ENCODE measurements around the gene NRXN3.
A peak's percentile ranks its signal among the peaks of the same experiment; 100 is the strongest.

NRXN3 gene

DNA sequence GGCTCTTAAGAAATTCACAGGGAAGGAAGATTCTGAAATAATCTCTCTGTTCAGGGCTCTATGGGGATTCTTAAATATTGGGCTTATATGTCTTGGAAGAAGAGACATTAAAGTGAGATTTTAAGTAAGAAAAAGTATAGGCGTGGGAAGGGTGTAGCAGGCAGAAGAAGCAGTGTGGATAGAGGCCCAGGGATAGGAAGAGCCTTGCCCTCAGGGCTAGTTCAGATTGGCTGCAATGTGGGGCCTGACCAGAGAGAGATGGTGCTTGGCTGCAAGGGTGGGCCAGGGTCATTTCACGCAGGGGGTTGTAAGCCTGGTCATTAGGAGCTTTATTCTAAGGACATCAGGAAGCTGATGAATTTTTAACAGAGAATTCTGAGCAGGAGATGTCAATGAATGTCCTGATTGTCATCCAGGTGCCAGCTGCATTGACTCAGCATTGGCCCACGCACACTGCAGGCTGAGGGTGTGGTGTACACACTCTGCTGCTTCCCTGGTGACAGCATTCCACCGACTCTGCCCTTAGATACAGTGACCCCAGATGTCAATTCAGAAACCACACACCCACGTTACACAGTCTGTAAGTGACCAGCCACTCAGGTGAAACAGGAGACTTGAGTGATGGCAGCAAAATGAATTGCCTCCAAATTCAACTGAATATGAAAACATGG is 582.5 kb downstream of the NRXN3 start:
- DNase-seq = no peak

GRCh38 chr14:78754059-78754458 is 583.9 kb downstream of the NRXN3 start:
- DNase-seq = no peak

GRCh38 chr14:78758333-78758732 is 588.2 kb downstream of the NRXN3 start:
- DNase-seq = peak; percentile 7

DNA sequence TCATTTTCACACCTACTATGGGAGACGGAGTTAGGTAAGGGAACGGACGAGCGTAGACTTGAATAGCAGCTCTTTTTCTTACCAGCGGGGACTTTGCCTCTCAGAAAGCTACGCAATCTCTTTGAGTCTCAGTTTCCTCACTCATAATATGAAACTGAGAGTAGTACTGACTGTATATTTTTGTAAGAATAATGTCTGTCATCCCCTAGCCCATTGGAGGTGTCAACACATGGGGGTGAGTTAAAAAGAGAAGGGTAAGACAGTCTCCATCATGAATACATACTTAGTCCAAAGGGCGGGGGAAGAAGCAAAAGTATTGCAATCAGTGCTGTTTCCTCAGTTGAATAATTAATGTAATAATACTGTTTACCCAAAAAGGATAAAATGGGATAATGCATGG is 592.2 kb downstream of the NRXN3 start:
- DNase-seq = no peak

- DNase-seq = no peak
Measured at GRCh38 chr14:78763746-78764145, 593.6 kb downstream of the NRXN3 start.

DNA sequence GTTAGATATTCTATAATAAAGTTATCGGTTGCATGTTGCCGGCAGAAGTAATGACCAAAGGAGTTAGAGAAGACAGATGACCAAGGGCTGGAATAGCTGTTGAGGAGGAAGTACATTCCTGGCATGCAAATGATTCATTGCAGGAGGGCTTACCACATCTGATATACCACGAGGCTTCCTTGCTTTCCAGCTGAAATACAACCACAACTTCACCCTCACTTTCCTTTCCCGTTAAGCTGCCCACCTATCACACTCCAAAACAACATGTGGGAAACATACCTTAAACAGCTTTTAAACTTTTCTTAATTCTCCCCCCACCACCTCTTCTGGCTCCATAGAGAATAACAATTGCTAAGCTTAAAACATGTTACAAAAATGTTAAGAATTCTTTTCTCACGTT is 594.1 kb downstream of the NRXN3 start:
- no peak for DNase-seq

DNA sequence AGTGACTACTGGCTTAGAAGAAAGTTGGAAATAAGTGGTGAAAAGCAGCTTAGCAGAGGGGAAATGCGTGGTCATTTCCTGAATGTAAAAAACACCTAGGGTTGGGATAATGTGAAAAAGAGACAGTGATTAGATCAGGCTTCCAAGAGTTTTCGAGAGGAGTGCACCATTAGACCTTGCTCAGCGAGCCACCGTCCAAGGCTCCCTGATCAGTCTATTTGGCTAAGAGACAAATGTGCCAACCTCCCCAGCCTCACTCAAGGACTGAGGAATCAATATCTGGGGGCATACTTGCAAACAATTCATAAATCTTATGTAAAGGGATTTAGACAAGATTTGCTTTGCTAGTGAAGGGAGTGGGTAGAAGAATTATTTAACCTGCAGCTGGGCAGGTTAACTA is 594.5 kb downstream of the NRXN3 start:
- DNase-seq = no peak

DNA sequence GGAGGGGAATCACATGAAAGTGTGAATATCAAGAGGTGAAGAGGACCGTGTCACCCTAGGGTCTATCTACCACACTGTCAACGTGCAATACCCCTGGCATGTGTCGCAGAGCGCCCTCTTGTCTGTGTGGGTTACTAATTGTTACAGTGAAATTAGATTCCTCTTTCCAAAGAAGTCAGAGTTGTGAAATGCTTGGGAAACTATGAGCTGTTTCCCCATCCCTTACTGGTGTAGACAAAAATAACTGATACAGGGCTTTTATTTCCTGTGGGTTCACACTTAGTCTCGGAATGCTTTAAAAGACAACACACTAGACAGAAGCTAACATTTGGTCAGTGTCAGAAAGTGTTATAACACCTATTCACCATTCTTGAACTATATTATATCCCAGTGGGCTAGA is 597.3 kb downstream of the NRXN3 start:
- no peak for DNase-seq

GRCh38 chr14:78782551-78782950 is 612.4 kb downstream of the NRXN3 start:
- no peak for DNase-seq

- no peak for DNase-seq
Measured at GRCh38 chr14:78785265-78785664, 615.1 kb downstream of the NRXN3 start.

DNA sequence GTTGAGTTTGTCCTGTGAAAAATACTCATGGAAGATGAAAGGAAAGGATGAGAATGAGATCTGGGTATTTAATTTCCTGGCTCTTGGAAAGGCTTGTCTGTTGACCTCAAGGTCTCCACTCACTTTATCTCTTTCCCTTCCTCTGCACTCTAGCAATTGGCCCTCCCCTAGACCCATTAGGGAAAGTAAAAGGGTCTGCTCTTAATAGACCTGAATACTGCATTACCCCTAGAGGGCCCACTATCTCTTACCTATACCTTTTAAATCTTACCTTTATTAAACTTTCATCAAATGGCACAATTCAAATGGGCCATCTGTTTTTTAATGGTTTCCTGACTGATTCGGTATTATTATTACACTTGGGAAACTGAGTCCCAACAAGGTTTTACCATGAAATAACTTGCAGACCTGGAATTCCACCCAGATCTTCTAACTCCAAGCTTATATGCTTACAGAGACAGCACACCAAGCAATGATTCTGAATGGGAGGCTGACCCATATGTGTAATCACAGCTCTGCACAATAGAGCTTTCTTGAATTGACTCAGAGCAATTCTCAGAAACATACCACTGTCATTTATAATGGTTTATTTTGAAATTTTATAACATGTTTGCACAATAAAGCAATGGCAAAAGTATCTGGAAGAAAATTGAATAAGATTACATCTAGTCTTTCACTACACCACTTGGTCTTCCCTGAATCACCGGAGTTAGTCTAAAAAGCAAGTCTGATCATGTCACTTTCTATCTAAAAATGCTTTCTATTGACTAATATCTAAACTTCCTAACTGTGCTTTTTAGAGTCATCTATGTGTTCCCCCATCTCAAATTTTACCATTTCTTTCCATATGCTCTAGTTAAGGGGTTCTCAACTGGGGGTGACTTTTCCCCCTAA is 618.5 kb downstream of the NRXN3 start:
- peak; percentile 6 for DNase-seq

- DNase-seq = no peak
Measured at GRCh38 chr14:78790271-78790670, 620.1 kb downstream of the NRXN3 start.

GRCh38 chr14:78798757-78799156 is 628.6 kb downstream of the NRXN3 start:
- DNase-seq = no peak

GRCh38 chr14:78805570-78805969 is 635.4 kb downstream of the NRXN3 start:
- DNase-seq = no peak

DNA sequence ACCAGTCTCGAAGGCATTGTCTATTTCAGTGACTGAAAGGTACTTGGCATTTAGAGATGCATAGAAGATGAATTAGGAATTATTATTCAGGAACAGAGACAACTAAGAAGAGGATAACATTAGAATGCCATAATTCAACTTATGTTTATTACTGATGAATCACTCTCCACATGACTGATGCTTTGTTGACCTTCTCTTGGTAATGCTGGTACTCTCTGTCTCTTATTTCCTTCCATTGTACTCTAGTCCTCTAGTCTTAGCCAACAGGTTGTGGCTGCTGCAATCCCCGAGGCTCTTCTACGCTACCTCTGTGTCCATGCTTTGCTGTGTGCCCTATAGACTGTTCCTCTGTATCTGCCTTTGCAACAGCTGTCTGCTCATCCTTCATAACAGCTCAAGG is 652.9 kb downstream of the NRXN3 start:
- no peak for DNase-seq

DNA sequence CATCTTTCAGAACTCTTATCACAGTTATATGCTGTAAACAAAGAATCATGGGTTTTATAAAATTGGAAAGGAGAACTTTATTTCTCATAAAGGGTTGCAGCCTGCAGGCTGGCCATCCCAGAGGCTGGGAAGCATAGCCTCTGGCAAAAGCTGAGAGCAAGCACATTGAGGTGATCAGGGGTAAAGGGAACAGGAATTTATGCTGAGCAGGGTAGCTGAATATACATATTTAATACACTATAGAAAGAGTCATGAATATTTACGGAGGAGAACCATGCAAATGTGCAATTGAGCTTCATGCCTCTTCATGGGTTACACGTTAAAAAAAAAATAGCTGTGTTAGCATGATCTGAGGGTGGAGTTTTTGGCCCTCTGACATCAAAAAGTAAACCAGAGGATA is 653.3 kb downstream of the NRXN3 start:
- no peak for DNase-seq

DNA sequence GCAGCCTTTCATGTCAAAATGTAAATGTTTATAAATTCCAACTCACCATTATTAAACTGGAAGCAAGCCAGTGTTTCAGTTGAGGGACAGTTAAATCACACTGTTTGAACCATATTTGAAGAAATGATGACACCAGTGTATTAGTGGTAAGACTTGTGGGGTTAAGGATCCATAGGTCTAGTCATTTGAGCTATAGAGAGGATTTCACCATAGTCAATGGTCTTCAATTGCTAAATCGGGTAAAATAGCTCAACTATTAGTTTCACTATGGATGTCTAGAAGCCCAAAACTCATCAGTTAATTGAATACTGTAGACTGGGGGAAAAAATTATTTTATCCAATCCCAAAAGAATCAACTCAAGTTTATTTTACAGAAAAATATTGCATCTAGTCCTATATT is 659.1 kb downstream of the NRXN3 start:
- DNase-seq = no peak

DNA sequence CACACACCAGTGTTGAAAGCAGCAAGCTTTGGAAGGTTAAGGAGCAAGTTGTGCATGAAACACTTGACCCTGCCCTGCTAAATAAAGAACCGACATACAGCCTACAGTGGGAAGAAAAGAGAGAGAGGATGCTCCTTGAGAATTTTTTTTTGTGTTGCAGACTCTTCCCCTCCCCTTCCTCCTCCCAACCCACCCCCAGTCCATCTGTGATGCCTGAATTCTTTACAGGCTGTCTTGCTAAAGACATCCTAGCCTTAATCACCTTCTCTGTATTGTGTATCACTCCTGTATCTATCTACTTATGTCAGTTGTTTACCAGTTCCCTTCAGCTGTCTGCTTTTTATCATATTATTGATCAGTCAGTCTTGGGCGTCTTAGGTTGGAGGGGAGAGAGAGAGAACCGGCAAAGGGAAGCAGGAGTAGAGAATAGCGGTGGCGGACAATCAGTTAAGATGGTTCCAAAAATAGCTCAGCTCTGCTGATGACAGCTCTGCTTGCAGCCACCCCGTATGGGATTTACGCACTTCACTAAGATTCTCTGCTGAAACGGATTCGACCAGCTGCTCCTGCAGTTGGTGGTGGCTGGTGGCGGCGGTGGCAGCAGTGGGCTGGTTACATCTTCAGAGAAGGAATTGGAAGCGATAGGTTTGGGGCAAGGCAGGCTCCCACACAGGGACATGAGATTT is 664.7 kb downstream of the NRXN3 start:
- no peak for DNase-seq

GRCh38 chr14:78835909-78836308 is 665.7 kb downstream of the NRXN3 start:
- no peak for DNase-seq

DNA sequence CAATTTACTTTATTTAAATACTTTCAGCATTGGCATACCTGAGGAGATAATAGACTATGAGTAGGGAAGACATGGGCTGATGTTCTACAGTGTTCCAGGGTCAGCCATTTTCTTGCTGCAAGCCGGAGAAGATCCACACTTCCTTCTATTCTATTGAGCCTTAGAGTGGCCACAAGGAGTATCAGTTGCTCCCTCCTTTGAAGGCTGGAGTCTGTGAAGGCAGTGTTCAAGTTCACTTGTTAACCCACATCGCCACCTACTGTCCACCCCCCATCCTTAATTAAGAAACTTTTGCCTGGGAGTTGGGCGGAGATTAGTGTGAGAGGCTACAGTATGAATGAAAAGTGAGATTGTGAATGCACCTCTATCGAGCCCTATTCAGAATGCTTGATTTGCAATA is 666.6 kb downstream of the NRXN3 start:
- peak; percentile 46 for DNase-seq

- no peak for DNase-seq
Measured at GRCh38 chr14:78838959-78839358, 668.8 kb downstream of the NRXN3 start.

DNA sequence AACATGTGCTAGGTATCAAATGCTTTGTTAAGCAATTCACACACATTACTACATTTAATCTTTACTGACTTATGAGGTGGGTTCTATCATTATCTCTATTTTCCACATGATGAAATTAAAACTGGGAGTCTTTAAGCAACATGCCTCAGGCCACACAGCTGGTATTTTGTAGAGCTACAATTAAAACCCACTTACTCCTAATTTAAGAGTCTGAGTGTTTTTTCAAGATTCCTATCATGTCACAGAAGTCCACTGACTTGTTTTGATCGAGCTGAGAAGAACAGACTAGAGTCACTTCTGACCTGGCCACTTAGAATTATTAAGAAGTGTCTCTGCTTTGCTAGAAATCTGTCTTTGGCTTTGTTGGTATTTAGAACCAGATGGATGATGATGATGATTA is 670.7 kb downstream of the NRXN3 start:
- DNase-seq = no peak

- no peak for DNase-seq
Measured at GRCh38 chr14:78847801-78848200, 677.6 kb downstream of the NRXN3 start.
